Vagina (tissue), 2 donors: Measurements from ENCODE around the gene DIPK1B.

Source experiments
- CTCF ChIP-seq, 3 experiments: fragments of 450-650 bp in 2 of 3; fragments of 200-600 bp in 1 of 3; sonication (generic) in 1 of 3; IDR thresholded peaks; one replicate each; pipeline ENCODE4 v1.5.1; 2017 to 2019; ENCODE audit warnings: antibody characterized with exemption in 3 of 3, mild to moderate bottlenecking in 2 of 3, moderate library complexity in 2 of 3
- POLR2A ChIP-seq, 2 donors: fragments of 450-650 bp; IDR thresholded peaks; one replicate each; pipeline ENCODE4 v1.6.1; 2017; ENCODE audit warnings: antibody characterized with exemption in 2 of 2, mild to moderate bottlenecking in 2 of 2, moderate library complexity in 2 of 2
- POLR2AphosphoS5 ChIP-seq, 2 donors: sonication (generic); formaldehyde crosslinking; IDR thresholded peaks; one replicate each; pipeline ENCODE4 v1.9.0; 2017; ENCODE audit warnings: antibody characterized with exemption in 2 of 2, mild to moderate bottlenecking in 2 of 2, low read depth in 1 of 2; ENCODE audit not compliant: insufficient read depth in 1 of 2

- no peak for TF ChIP-seq CTCF (IDR thresholded peaks at IDR 0.05)
- no peak for TF ChIP-seq POLR2A (IDR thresholded peaks at IDR 0.05)
- TF ChIP-seq POLR2AphosphoS5 (IDR thresholded peaks at IDR 0.05; ENCODE audit: insufficient read depth in 1 of 2, low read depth in 1 of 2), result no peak
These were observed 28.1 kb downstream of the DIPK1B start for GRCh38 chr9:136740491-136740890.
